IPS DF 19.7 (cell line): ENCODE results near the gene C5orf24.
A peak's percentile ranks its signal among the peaks of the same experiment; 100 is the strongest.
"Not testable (repeated sequence)": the region's sequence is repeated elsewhere in the genome, so short reads cannot be mapped to it uniquely, and the experiment has no call there.

Experiments
- DNase-seq: peaks from one replicate; pipeline ENCODE4 v3.0.0-alpha.2; 2013; ENCODE audit warnings: low read depth, low spot score

C5orf24 gene

DNA sequence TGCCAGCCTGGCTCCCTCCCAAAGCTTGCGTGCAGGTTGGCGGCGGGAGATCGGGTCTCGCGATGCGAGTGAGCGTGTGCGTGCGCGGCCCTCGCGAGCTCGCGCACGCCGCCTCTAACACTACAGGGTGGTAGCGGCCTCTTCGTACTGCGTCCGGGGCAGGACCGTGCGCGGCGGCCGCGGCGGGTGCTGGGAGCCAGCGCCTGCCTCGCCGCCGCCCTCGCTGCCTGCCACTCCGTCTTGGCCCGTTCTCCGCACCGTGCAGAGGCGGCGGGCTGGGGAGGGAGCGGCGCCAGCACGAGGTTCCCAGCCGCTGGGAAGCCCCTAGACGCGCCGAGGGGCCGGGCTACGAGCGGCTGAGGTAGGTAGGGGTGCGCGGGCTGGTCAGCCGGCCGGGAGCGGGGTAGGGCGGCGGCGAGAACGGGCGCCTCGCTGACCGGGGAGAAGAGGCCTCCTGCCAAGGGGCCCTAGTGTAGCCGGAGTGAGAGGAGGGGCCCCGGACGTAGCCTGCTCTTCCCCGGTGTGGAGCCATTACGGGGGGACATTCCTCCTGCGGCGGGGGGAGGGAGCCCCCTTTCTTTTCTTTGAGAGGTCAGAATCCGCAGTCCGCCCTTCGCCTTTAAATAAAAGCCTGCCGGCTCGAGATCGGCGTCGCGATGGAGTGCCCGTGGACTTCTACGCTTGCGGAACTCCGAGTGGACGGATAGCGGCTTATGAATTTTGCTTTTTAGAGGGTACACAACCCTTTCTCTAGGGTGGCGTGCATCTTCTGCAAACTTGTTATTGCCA, at the start of gene C5orf24:
Gene C5orf24, plus strand, starts transcription at position 117 of the 789 bp plus-strand sequence. CDS start 8,933 bp downstream, outside the sequence.
- DNase-seq, result peak; percentile 54

DNA sequence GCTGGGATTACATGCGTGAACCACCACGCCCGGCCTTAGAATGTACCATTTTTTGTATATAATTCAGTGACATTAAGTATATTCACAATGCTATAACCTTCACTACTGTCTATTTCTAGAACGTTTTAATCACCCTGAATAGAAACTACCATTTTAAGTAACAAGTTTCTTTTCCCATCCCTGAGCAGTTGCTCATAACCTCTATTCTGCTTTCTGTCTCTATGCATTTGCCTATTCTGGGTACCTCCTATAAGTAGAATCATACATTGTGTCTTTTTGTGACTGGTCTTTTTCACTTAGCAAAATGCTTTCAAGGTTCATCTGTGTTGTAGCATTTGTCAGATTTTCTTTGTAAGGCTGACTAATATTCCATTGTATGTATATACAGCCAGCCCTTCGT, 47.3 kb upstream of the C5orf24 start:
- DNase-seq, result no peak

GRCh38 chr5:134803821-134804220, 41.9 kb upstream of the C5orf24 start:
- no peak for DNase-seq

- DNase-seq, result no peak
Observed at GRCh38 chr5:134813407-134813806, 32.4 kb upstream of the C5orf24 start.

DNA sequence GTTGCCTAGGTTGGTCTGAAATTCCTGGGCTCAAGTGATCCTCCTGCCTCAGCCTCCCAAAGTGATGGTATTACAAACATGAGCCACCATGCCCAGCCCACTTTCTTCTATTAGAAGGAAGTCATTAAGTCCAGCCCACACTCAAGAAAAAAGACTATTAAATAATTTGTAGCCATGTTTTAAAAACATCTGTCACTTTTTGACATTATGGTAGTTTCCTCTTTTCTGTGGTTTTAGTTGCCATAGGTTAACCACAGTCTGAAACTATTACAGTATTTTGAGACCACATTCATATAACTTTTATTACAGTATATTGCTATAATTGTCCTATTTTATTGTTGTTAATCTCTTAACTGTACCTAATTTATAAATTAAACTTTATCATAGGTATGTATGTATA, 31.9 kb upstream of the C5orf24 start:
- no peak for DNase-seq

- DNase-seq, result no peak
Observed at GRCh38 chr5:134817006-134817405, 28.8 kb upstream of the C5orf24 start.

DNA sequence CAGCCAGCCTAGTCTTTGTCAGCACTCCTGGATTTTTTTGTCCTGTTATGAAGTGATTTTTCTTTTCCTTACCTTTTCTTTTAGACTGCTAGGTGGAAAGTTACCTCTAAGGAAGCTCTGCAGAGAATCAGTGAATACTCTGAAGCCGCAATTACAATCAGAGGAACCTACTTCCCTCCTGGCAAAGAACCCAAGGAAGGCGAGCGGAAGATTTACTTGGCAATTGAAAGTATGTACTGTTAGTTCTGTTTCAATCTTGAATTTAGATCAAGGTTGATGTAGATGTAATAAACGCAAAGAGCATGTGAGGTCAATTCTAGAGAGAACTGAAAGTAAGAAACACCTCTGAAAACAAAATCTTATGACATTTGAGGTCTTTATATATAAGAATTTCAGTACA, 27.0 kb upstream of the C5orf24 start:
- no peak for DNase-seq

GRCh38 chr5:134819407-134819963, 26.3 kb upstream of the C5orf24 start:
- no peak for DNase-seq

- DNase-seq, result no peak
Observed at GRCh38 chr5:134821841-134822240, 23.9 kb upstream of the C5orf24 start.

DNA sequence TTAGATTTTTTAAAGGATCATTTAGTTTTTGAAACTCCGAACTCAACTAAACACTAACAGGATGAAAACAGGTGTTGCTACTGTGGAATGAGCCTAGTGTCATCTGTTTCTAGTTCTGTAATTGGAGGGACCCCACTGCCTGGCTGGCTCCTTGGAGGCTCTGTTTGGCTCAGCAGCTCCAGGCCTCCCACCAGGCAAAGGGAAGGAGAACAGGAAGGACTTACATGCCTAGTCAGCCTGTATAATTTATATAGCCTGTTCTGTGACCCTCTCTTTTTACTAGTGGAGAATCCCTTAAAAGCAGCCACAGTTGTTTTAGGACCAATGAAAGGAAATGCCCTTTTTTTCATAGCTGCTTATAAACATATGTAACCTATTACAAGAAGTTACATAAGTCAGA, 21.1 kb upstream of the C5orf24 start:
- DNase-seq, result no peak

DNA sequence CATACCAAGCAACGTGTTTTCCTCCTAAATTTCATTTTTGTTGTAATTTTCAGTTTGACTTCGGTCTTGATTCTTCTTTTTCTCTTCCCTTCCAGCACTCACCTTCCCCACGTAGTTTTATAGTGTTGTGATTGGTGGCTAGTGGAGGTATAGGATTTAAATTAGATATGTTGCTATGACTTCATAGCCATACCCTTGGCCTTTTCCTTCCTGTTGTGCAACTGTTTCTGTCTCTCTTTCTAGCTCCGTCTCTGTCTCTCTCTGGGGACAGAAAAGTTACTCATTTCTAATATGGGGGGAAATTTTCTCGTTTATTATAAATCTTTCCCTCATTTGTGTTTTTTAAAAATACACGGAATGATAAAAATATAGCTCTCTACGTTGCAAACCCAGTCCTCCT, 20.6 kb upstream of the C5orf24 start:
- no peak for DNase-seq

DNA sequence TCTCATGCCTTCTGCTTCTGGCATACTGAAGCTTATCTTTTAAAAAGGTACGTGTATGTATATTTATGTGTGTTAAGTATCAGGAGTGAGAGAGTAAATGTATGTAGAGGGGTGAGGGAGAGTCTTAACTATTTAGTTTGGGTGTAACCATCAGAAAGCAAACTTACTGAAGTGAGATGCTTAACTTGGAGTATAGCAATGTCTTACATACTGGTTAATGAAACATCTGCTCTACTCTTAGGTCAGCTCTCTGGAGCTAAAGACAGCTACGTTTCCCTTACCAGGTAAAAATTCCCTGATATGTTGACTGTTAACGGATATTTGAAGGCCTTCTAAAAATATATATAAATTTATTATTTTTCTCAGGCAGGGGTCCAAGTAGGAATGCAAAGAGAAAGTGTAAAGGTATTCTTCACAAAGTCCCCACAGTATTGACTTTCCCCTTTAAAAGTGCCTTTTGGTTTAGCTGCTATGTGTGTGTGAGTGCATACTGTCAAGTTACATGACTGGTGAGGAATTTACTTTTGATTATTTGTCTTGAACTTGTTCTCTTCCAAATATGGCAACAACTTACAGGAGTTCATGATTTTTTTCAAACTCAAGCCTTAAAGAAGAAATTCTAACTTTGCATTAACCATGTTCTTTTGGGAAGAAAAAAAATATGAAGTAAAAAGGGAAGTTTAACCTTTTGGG, 12.3 kb upstream of the C5orf24 start:
- DNase-seq, result no peak

GRCh38 chr5:134835623-134836022, 10.1 kb upstream of the C5orf24 start:
- no peak for DNase-seq

GRCh38 chr5:134837530-134838181, 8.1 kb upstream of the C5orf24 start:
- DNase-seq, result no peak

GRCh38 chr5:134838361-134838760, 7.4 kb upstream of the C5orf24 start:
- not testable (repeated sequence) for DNase-seq

GRCh38 chr5:134840811-134841210, 5.0 kb upstream of the C5orf24 start:
- DNase-seq, result no peak

- no peak for DNase-seq
Observed at GRCh38 chr5:134844252-134844651, 1.5 kb upstream of the C5orf24 start.

- no peak for DNase-seq
Observed at GRCh38 chr5:134845335-134845851, 375 bp upstream of the C5orf24 start.

- no peak for DNase-seq
Observed at GRCh38 chr5:134846641-134846960, 833 bp downstream of the C5orf24 start.

- DNase-seq, result not testable (repeated sequence)
Observed at GRCh38 chr5:134849434-134849933, 3.7 kb downstream of the C5orf24 start.

DNA sequence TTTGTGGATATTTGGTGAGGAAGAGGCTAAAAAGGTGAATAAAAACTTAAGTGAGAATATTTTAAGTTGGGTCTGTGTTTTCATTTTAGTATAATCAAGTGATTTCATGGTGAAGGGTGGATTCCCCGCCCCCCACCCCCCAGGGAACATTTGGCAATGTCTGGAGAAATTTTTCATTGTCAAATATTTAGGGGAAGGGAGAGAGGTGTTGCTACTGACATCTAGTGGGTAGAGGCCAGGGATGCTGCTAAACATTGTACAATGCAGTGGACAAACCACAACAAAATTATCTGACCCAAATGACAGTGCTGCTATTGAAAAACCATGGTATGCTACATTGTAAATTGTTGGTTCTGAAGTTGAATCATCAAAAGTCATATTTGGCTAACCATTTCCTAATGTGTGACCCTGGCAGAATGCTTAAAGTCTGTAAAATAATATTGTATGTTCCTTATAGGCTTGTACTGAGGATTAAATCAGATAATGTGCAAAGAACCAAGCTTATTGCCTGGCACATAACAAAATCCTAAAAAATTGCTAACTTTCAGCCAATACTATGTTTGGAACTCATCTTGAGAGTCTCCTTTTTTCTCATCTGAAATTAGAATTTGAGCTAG, 5.6 kb downstream of the C5orf24 start:
- DNase-seq, result no peak

DNA sequence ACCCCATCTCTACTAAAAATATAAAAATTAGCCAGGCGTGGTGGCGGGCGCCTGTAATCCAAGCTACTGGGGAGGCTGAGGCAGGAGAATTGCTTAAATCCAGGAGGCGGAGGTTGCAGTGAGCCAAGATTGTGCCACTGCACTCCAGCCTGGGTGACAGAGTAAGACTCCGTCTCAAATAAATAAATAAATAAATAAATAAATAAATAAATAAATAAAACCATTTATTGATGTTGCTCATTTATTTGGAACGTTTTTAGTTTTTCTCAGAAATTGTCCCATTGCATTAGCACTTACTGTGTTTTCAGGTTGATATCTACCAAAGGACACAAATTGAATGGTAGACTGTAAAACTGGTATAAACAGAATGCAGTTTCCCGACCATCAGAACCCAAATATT, 10.7 kb downstream of the C5orf24 start:
- not testable (repeated sequence) for DNase-seq
